Astrocyte (in vitro differentiated cells and primary cell): Measurements from ENCODE around the gene IL1R2.

Experiments
- CTCF ChIP-seq: IDR thresholded peaks from 2 replicates; pipeline ENCODE4 v1.5.1; 2011; ENCODE audit warnings: low read depth, mild to moderate bottlenecking, inconsistent platforms, low read length, moderate library complexity; ENCODE audit not compliant: insufficient read depth
- EZH2 ChIP-seq: IDR thresholded peaks from 2 replicates; pipeline ENCODE4 v1.6.1; 2012; ENCODE audit warnings: mild to moderate bottlenecking, low read length, inconsistent platforms; ENCODE audit not compliant: insufficient read depth

- TF ChIP-seq CTCF (no peak), EZH2 (no peak)
Observed at GRCh38 chr2:101993772-101994171, 2.0 kb downstream of the IL1R2 start.
